NCI-H187 (cell line): ENCODE measurements around the gene LARGE2.
"Not testable (repeated sequence)": the region's sequence is repeated elsewhere in the genome, so short reads cannot be mapped to it uniquely, and the experiment has no call there.

ENCODE experiments used
- DNase-seq, 2 experiments: peaks; one replicate each; lab custom pipeline; 2025; lab: John Stamatoyannopoulos, UW

The LARGE2 gene

GRCh38 chr11:45895553-45896259, 26.8 kb upstream of the LARGE2 start:
- DNase-seq: no peak

- DNase-seq: peak; percentile 61 to 90
Observed at GRCh38 chr11:45896422-45896984, 26.0 kb upstream of the LARGE2 start.

- DNase-seq: no peak
Observed at GRCh38 chr11:45897556-45897955, 24.9 kb upstream of the LARGE2 start.

GRCh38 chr11:45899086-45899447, 23.4 kb upstream of the LARGE2 start:
- DNase-seq: no peak

GRCh38 chr11:45899448-45900174, 22.8 kb upstream of the LARGE2 start:
- peak; percentile 81 to 85 for DNase-seq

- not testable (repeated sequence) for DNase-seq
Observed at GRCh38 chr11:45900175-45900800, 22.2 kb upstream of the LARGE2 start.

- DNase-seq: no peak
Observed at GRCh38 chr11:45900916-45901617, 21.4 kb upstream of the LARGE2 start.

- no peak for DNase-seq
Observed at GRCh38 chr11:45901626-45902025, 20.8 kb upstream of the LARGE2 start.

GRCh38 chr11:45902452-45903380, 19.7 kb upstream of the LARGE2 start:
- DNase-seq: no peak

- no peak for DNase-seq
Observed at GRCh38 chr11:45904309-45904915, 18.0 kb upstream of the LARGE2 start.

- DNase-seq: no peak
Observed at GRCh38 chr11:45905095-45905494, 17.4 kb upstream of the LARGE2 start.

- DNase-seq: not testable (repeated sequence)
Observed at GRCh38 chr11:45905576-45905975, 16.9 kb upstream of the LARGE2 start.

GRCh38 chr11:45906096-45906682, 16.3 kb upstream of the LARGE2 start:
- DNase-seq: no peak

- DNase-seq: no peak
Observed at GRCh38 chr11:45906965-45907611, 15.4 kb upstream of the LARGE2 start, which contains the start of gene FREY1. FREY1 (minus strand) TSS chr11:45907271; CDS start chr11:45907245, 26 bp downstream.

GRCh38 chr11:45907911-45908370, 14.5 kb upstream of the LARGE2 start:
- DNase-seq: no peak

GRCh38 chr11:45909594-45910475, 12.6 kb upstream of the LARGE2 start:
- no peak for DNase-seq

- DNase-seq: no peak
Observed at GRCh38 chr11:45910623-45911022, 11.8 kb upstream of the LARGE2 start.

- no peak for DNase-seq
Observed at GRCh38 chr11:45913514-45913913, 8.9 kb upstream of the LARGE2 start.
